Measurements from ENCODE around the gene TEX29. TPM values are rescaled to one million over a fixed set of nuclear protein-coding genes. Genes with fewer than 3 reads are reported as not detected.

TEX29 gene
- total RNA-seq, 1 experiment from 2014 or later, result 0.45 TPM

GRCh38 chr13:111385183-111385857 is 64.9 kb downstream of the TEX29 start:
- Histone ChIP-seq H3K9me3 (ENCODE audit: low read depth, low read length, poor library complexity, severe bottlenecking) (no peaks in the 10 kb centered on the region), H3K4me3 (ENCODE audit: low read depth, low read length, poor library complexity, severe bottlenecking) (no peak overlapping the region), H3K4me1 (ENCODE audit: insufficient read depth, low read length, poor library complexity, severe bottlenecking) (no peaks in the 10 kb centered on the region), H3K36me3 (ENCODE audit: insufficient read depth, low read length, poor library complexity, severe bottlenecking) (no peaks in the 10 kb centered on the region), H3K27me3 (replicated peaks; ENCODE audit: insufficient read depth, low read depth, low read length, poor library complexity) (peaks cover 6% of the 10 kb centered on the region), H3K27ac (ENCODE audit: low read depth, low read length, poor library complexity, severe bottlenecking) (no peak overlapping the region)
- intact Hi-C loops (cut with micrococcal nuclease; ENCODE audit: unreplicated experiment), result no loop called here
- POLR2A ChIA-PET (ENCODE audit: low non-redundant PET), result no interaction called here
- CTCF ChIA-PET, result no interaction called here
- no peak for DNase-seq (ENCODE audit: low spot score)
- TF ChIP-seq CTCF (conservative IDR thresholded peaks at IDR 0.05; ENCODE audit: low read depth, low read length) (no peak), EZH2 (IDR thresholded peaks at IDR 0.05; ENCODE audit: borderline replicate concordance, low read depth, low read length, poor library complexity, severe bottlenecking) (no peak)
- BruUV-seq (replicated peaks), result no TSS peak

- ChIA-PET CTCF (no interaction called here), POLR2A (ENCODE audit: low non-redundant PET) (no interaction called here)
- no peak overlapping the region for H3K27ac ChIP-seq (ENCODE audit: low read depth, low read length, poor library complexity, severe bottlenecking)
- DNase-seq (ENCODE audit: low spot score), result no peak
- H3K4me3 ChIP-seq (ENCODE audit: low read depth, low read length, poor library complexity, severe bottlenecking), result no peak overlapping the region
- BruUV-seq (replicated peaks), result no TSS peak
- no peaks in the 10 kb centered on the region for H3K4me1 ChIP-seq (ENCODE audit: insufficient read depth, low read length, poor library complexity, severe bottlenecking)
- intact Hi-C loops (cut with micrococcal nuclease; ENCODE audit: unreplicated experiment), result no loop called here
- no peaks in the 10 kb centered on the region for H3K9me3 ChIP-seq (ENCODE audit: low read depth, low read length, poor library complexity, severe bottlenecking)
- H3K36me3 ChIP-seq (ENCODE audit: insufficient read depth, low read length, poor library complexity, severe bottlenecking), result no peaks in the 10 kb centered on the region
- TF ChIP-seq CTCF (conservative IDR thresholded peaks at IDR 0.05; ENCODE audit: low read depth, low read length), result no peak
- no peak for TF ChIP-seq EZH2 (IDR thresholded peaks at IDR 0.05; ENCODE audit: borderline replicate concordance, low read depth, low read length, poor library complexity, severe bottlenecking)
- no peaks in the 10 kb centered on the region for H3K27me3 ChIP-seq (replicated peaks; ENCODE audit: insufficient read depth, low read depth, low read length, poor library complexity)
These were observed 66.8 kb downstream of the TEX29 start for GRCh38 chr13:111387026-111387871.

GRCh38 chr13:111387945-111388600 is 67.6 kb downstream of the TEX29 start:
- Histone ChIP-seq H3K4me1 (ENCODE audit: insufficient read depth, low read length, poor library complexity, severe bottlenecking) (no peaks in the 10 kb centered on the region), H3K27me3 (replicated peaks; ENCODE audit: insufficient read depth, low read depth, low read length, poor library complexity) (no peaks in the 10 kb centered on the region), H3K27ac (ENCODE audit: low read depth, low read length, poor library complexity, severe bottlenecking) (no peak overlapping the region), H3K4me3 (ENCODE audit: low read depth, low read length, poor library complexity, severe bottlenecking) (no peak overlapping the region), H3K9me3 (ENCODE audit: low read depth, low read length, poor library complexity, severe bottlenecking) (no peaks in the 10 kb centered on the region), H3K36me3 (ENCODE audit: insufficient read depth, low read length, poor library complexity, severe bottlenecking) (no peaks in the 10 kb centered on the region)
- intact Hi-C loops (cut with micrococcal nuclease; ENCODE audit: unreplicated experiment), result no loop called here
- BruUV-seq (replicated peaks), result no TSS peak
- DNase-seq (ENCODE audit: low spot score), result no peak
- ChIA-PET POLR2A (ENCODE audit: low non-redundant PET) (no interaction called here), CTCF (no interaction called here)
- TF ChIP-seq EZH2 (IDR thresholded peaks at IDR 0.05; ENCODE audit: borderline replicate concordance, low read depth, low read length, poor library complexity, severe bottlenecking), result no peak
- TF ChIP-seq CTCF (conservative IDR thresholded peaks at IDR 0.05; ENCODE audit: low read depth, low read length), result no peak
